ENCODE data around the gene SLC39A11.

The SLC39A11 gene

DNA sequence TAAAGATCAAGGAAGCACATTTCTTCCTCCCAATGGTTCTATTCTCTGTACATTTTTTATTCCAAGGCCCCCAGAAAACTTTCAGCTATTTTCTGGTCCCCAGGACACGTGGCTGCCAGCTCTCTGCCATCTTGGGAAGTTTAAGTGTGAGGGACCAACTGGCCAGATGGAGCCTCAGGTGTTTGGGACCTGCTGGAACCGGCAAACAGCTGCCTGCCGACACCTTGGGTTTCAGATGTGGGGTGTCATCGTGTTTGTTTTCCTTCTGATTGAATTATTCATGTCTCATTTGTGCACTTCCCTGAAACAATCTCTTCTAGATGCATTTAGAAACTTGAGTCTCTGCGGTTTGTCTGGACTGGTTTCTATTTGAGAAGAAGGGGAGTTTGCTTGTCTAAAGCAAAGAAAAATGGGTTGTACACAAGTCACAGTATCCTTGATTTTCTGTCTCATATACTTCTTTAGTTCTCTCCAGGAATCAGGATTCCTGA, 386.5 kb downstream of the SLC39A11 start:
- no peak for DNase-seq

DNA sequence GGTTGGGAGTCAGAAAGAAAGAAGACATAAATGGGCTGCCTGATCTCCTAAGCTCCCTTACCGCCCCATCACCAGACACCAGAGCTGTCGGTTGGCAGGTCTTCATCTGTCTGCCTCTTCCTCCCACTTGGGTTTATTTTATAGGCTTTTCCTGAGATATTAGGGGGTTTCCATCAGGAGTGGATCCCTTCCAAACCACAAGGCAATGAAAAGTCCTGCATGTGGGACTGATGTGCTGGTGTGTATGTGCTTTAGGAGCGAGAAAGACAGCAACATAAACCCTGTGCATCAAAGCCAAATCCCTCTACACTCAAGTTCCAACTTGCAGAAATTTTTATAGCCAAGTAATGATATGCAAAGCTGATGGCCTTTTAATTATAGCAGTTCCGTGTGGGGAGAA, 389.5 kb downstream of the SLC39A11 start:
- DNase-seq: no peak

DNA sequence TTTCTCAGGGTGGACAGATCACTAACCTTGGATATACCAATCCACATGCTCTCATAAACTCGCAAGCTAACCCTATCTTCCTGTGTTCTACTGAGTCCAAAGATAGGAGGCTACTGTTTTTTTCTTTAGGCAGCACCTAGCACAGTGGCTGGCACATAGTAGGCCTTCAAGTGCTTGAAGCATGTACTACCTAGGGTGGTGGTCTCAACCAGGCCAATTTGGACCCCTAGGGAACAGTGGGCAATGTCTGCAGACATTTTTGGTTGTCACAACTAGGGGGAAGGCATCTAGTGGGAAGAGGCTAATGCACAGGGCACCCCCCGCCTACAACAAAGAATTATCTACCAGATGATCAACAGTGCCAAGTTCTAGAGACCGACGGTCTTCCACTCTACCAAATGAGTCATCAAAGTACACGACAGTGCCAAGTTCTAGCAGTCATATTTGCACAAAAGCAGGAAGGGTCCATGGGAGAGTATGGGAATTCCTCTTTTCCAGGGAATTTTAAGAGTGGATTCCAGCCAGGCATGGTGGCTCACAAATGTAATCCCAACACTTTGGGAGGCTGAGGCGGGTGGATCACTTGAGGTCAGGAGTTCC, 390.3 kb downstream of the SLC39A11 start:
- peak; percentile 54 for DNase-seq

GRCh38 chr17:72700226-72700625, 392.3 kb downstream of the SLC39A11 start:
- no peak for DNase-seq

- DNase-seq: no peak
These were observed 392.9 kb downstream of the SLC39A11 start for GRCh38 chr17:72699545-72699944.

DNA sequence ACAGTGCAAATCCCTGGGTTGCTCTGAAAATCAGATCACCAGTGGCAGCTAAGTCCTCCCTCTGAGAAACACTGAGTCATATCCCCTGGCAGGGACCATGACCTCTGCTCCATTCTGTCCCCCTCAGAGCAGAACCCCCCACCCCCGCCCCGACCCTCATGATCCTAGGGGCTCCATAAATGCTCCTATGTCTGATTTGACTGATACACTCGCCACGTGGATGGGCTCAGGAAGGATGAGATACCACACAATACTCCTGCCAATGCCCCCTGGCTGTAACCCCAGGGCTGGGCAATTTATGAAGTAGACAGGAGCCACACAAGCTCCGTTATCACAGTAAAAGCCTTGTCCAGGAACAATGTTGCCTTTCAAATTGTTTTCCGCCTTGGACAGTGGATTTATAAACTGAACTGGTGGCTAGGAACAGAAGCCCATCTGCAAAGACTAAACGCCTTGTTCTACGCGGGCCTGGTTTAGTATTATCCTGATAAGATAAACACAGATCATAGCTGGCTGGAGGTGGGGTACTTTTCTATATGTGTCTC, 394.8 kb downstream of the SLC39A11 start:
- no peak for DNase-seq

DNA sequence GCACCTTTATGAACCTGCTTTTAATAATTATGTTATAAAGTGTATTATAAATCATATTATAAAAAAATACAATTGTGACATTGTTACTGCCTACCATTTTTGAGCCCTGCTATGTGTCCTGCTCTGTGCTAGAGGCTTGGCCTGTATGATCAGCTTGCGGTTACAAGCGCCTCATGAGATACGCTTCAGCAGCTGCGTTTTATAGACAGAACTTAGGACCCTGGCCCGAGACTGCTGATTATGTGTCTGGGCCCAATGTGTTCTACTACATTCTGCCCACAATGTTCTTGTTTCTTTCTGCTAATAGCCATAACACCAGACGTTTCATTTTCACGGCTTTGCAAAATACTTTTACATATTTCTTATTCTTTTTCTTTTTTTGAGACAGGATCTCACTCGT, 395.8 kb downstream of the SLC39A11 start:
- no peak for DNase-seq

- DNase-seq: no peak
These were observed 396.3 kb downstream of the SLC39A11 start for GRCh38 chr17:72696156-72696555.

- no peak for DNase-seq
These were observed 398.5 kb downstream of the SLC39A11 start for GRCh38 chr17:72693956-72694355.

- no peak for DNase-seq
These were observed 399.2 kb downstream of the SLC39A11 start for GRCh38 chr17:72693151-72693878.

DNA sequence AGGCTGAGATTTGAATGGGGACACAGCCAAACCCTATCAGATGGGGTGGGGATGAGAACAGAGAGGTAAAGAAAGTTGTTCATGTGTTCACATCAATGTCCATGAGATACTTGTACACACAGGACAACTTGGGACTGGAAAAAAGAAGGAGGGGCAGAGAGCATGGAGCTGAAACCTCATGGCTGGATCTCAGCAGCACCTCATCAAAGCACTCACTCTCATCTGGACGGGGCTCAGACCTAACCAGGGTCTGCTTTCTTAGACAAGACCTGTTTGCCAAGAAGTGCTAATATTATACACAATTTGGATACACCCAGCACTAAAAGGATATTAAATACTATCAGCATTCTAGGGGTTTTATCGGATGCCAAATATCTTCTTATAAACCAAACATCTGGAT, 399.8 kb downstream of the SLC39A11 start:
- no peak for DNase-seq

- DNase-seq: peak; percentile 90
These were observed 400.9 kb downstream of the SLC39A11 start for GRCh38 chr17:72691586-72691985.

- DNase-seq: peak; percentile 21
These were observed 401.5 kb downstream of the SLC39A11 start for GRCh38 chr17:72691017-72691416.

- DNase-seq: no peak
These were observed 404.6 kb downstream of the SLC39A11 start for GRCh38 chr17:72687886-72688285.

- no peak for DNase-seq
These were observed 408.0 kb downstream of the SLC39A11 start for GRCh38 chr17:72684405-72685020.

DNA sequence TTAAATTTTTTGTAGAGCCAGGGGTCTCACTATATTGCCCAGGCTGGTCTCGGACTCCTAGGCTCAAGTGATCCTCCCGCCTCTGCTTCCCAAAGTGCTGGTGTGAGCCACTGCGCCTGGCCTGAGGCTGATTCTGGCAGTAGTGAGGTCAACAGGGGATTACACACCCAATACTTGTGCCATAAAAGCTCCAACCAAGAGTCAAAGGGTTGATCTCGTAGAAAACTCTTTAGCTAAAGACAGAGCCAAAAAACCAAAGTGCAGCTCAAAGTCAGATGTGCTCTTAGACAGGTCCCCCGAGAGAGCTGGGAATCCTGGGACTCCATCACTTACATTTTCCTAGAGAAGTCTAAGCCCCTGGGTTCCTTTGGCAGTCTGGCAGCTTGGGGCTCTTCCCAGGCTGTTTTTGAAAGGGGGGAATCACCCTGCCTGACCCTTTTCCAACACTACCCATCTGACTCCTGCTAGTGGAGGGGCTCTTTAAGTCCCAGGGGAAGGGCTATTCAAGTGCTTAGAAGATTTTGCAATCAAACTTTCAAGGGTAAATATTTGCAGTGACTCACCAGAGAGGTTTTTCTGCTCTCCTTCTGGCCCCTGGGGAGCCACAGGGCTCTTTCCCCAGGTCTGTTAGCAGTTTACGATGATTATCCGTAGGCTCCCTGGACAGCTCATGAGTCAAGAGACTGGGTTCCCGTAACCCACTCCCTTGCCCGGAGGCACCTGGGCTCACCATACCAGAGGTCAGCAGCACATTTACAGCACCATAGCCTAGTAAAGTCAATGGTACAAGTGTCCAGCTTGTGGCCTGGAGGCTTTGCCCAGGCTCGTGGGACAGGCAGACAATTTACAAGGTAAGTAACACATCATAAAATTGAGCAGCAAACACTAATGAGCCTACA, 408.7 kb downstream of the SLC39A11 start:
- DNase-seq: peak; percentile 93

GRCh38 chr17:72682605-72683004, 409.9 kb downstream of the SLC39A11 start:
- peak; percentile 45 for DNase-seq

DNA sequence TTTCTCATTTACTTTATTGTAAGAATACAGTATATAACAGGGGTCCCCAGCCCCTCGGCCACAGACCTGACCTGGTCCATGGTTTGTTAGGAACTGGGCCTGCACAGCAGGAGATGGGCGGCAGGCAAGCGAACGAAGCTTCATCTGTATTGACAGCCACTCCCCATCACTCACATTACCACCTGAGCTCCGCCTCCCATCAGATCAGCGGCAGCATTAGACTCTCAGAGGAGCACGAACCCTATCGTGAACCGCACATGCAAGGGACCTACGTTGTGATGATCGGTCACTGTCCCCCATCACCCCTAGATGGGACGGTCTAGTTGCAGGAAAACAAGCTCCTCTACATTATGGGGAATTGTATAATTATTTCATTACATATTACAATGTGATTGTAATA, 410.6 kb downstream of the SLC39A11 start:
- DNase-seq: no peak

- peak; percentile 16 for DNase-seq
These were observed 414.6 kb downstream of the SLC39A11 start for GRCh38 chr17:72677714-72678390.

- DNase-seq: no peak
These were observed 415.4 kb downstream of the SLC39A11 start for GRCh38 chr17:72677108-72677507.

GRCh38 chr17:72672729-72673128, 419.8 kb downstream of the SLC39A11 start:
- no peak for DNase-seq

DNA sequence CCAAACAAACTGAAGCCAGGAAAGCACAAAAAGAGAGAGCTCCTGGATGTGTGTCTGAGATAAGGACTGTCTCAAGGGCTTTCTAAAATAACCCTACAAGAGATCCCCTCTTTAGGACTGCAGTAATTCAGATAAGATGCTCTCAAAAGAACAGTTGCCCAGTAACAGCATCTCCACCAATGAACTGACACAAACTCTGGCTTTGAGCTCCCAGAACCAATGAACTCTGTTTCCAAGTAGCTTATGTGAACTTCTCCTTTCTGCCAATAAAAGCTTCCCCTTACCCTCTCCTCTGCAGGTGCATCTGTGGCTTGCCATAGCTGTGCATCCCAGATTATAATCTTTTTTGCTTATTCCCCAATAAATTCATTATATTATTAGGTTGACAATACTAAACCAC, 421.5 kb downstream of the SLC39A11 start:
- no peak for DNase-seq
